HG03097 (cell line): ENCODE data around the gene MPI.
"Not testable (repeated sequence)": the region's sequence is repeated elsewhere in the genome, so short reads cannot be mapped to it uniquely, and the experiment has no call there.

ENCODE experiments used
- ATAC-seq: cut with Tn5 transposase; IDR thresholded peaks from one replicate; pipeline ENCODE4 v1.9.1; 2021; ENCODE audit not compliant: unreplicated experiment, low FRiP score

The MPI gene

GRCh38 chr15:74924525-74924924, 34.7 kb downstream of the MPI start:
- no peak for ATAC-seq

GRCh38 chr15:74928771-74929198, 38.9 kb downstream of the MPI start:
- no peak for ATAC-seq

- no peak for ATAC-seq
These were observed 43.7 kb downstream of the MPI start for GRCh38 chr15:74933573-74933972.

- ATAC-seq: not testable (repeated sequence)
These were observed 45.4 kb downstream of the MPI start for GRCh38 chr15:74935193-74935592.

- no peak for ATAC-seq
These were observed 47.4 kb downstream of the MPI start for GRCh38 chr15:74937272-74937589.

GRCh38 chr15:74937590-74938371, 47.9 kb downstream of the MPI start, which contains the start of gene COX5A:
Gene COX5A (minus strand): TSS chr15:74938073. CDS start chr15:74938014, 59 bp downstream.
- ATAC-seq: peak; percentile 76

- no peak for ATAC-seq
These were observed 60.5 kb downstream of the MPI start for GRCh38 chr15:74950078-74950908.

GRCh38 chr15:74951006-74951405, 61.2 kb downstream of the MPI start:
- no peak for ATAC-seq
